MCF 10A (cell line): ENCODE measurements around the gene SSTR5. TPM values are rescaled to one million over a fixed set of nuclear protein-coding genes. Genes with fewer than 3 reads are reported as not detected.

Experiments
- BruUV-seq: library from RNA; stranded (reverse); fragments of 400-500 nt; replicated peaks from 2 replicates; lab custom pipeline; 2021; lab: Mats Ljungman, UMichigan
- CTCF ChIA-PET: fragments of 300-600 bp; sonication (Branson Sonifier 250); formaldehyde crosslinking; extraction: SDS; loops from one replicate; lab custom pipeline; 2021; ENCODE audit warnings: antibody characterized with exemption, inconsistent platforms; lab: Yijun Ruan, JAX
- POLR2A ChIA-PET: fragments of 300-600, 350-650 bp; sonication (Branson Sonifier 250); formaldehyde crosslinking; extraction: SDS; loops from one replicate; lab custom pipeline; 2020; ENCODE audit warnings: antibody characterized with exemption, inconsistent platforms; lab: Yijun Ruan, JAX
- DNase-seq: peaks from one replicate; pipeline ENCODE4 v3.0.0-alpha.2; 2018; ENCODE audit not compliant: unreplicated experiment
- H3K27ac Mint-ChIP-seq: one replicate; pipeline ENCODE4 v1.8.0; 2022; ENCODE audit warnings: mild to moderate bottlenecking, low read depth, mixed read lengths; ENCODE audit not compliant: unreplicated experiment
- H3K27me3 Mint-ChIP-seq: one replicate; pipeline ENCODE4 v1.8.0; 2022; ENCODE audit warnings: mixed read lengths; ENCODE audit not compliant: insufficient read depth, unreplicated experiment
- H3K36me3 Mint-ChIP-seq: one replicate; pipeline ENCODE4 v1.8.0; 2022; ENCODE audit warnings: mild to moderate bottlenecking, moderate library complexity, mixed read lengths; ENCODE audit not compliant: insufficient read depth, unreplicated experiment
- H3K4me1 Mint-ChIP-seq: one replicate; pipeline ENCODE4 v1.8.0; 2022; ENCODE audit warnings: mixed read lengths; ENCODE audit not compliant: insufficient read depth, unreplicated experiment
- H3K4me3 Mint-ChIP-seq: one replicate; pipeline ENCODE4 v1.8.0; 2022; ENCODE audit warnings: mild to moderate bottlenecking, moderate library complexity, mixed read lengths; ENCODE audit not compliant: unreplicated experiment
- H3K9me3 Mint-ChIP-seq: one replicate; pipeline ENCODE4 v1.8.0; 2022; ENCODE audit warnings: mixed read lengths; ENCODE audit not compliant: unreplicated experiment
- intact Hi-C: fragments of 100-400 bp; cut with micrococcal nuclease; formaldehyde crosslinking; loops from 2 replicates; pipeline ENCODE4 v1.14.1; 2022
- total RNA-seq: library from RNA; stranded (reverse); gene quantifications from 2 replicates; pipeline ENCODE4 v1.2.3, GENCODE V29; 2022
- TF ChIP-seq, protein P1 (sequence below): fragments of 200-600 bp; IDR thresholded peaks from one replicate; pipeline ENCODE4 v1.8.0; 2022; ENCODE audit warnings: antibody characterized with exemption, mild to moderate bottlenecking; ENCODE audit not compliant: unreplicated experiment

Gene SSTR5
- total RNA-seq, 1 experiment from 2014 or later = not detected

DNA sequence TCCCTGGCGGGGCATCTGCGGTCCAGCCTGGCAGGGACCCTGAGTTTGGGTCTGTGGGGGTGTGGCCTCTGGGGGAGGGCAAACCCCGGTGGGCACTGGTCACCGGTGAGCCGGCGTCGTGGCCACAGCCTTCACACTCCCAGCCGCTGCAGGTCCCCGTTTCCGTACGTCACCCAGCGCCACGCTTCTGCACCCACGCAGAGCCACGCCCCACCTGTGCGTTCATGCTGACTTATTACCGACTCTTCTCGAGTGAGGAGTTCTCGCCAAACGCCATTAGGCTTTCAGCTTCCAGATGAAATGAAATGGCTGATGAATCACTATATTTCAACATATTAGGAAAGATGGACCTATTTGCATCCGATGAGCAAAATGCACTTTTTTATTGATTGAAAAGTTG is 8.8 kb upstream of the SSTR5 start:
- DNase-seq = no peak
- H3K4me3 Mint-ChIP-seq = no peak overlapping the region
- peaks cover 50% of the 10 kb centered on the region for H3K27me3 Mint-ChIP-seq
- intact Hi-C loops = no loop called here
- no peak overlapping the region for H3K27ac Mint-ChIP-seq
- BruUV-seq = no TSS peak
- no peaks in the 10 kb centered on the region for H3K4me1 Mint-ChIP-seq
- H3K36me3 Mint-ChIP-seq = peaks cover 6% of the 10 kb centered on the region
- CTCF ChIA-PET = interaction anchor here (0.6 kb wide), 1 partner anchor 322 kb away, joined by 3 read pairs; no protein-coding TSS in a partner anchor
- H3K9me3 Mint-ChIP-seq = no peaks in the 10 kb centered on the region
- TF ChIP-seq, protein P1, sequence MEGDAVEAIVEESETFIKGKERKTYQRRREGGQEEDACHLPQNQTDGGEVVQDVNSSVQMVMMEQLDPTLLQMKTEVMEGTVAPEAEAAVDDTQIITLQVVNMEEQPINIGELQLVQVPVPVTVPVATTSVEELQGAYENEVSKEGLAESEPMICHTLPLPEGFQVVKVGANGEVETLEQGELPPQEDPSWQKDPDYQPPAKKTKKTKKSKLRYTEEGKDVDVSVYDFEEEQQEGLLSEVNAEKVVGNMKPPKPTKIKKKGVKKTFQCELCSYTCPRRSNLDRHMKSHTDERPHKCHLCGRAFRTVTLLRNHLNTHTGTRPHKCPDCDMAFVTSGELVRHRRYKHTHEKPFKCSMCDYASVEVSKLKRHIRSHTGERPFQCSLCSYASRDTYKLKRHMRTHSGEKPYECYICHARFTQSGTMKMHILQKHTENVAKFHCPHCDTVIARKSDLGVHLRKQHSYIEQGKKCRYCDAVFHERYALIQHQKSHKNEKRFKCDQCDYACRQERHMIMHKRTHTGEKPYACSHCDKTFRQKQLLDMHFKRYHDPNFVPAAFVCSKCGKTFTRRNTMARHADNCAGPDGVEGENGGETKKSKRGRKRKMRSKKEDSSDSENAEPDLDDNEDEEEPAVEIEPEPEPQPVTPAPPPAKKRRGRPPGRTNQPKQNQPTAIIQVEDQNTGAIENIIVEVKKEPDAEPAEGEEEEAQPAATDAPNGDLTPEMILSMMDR = no peak
- POLR2A ChIA-PET = no interaction called here

DNA sequence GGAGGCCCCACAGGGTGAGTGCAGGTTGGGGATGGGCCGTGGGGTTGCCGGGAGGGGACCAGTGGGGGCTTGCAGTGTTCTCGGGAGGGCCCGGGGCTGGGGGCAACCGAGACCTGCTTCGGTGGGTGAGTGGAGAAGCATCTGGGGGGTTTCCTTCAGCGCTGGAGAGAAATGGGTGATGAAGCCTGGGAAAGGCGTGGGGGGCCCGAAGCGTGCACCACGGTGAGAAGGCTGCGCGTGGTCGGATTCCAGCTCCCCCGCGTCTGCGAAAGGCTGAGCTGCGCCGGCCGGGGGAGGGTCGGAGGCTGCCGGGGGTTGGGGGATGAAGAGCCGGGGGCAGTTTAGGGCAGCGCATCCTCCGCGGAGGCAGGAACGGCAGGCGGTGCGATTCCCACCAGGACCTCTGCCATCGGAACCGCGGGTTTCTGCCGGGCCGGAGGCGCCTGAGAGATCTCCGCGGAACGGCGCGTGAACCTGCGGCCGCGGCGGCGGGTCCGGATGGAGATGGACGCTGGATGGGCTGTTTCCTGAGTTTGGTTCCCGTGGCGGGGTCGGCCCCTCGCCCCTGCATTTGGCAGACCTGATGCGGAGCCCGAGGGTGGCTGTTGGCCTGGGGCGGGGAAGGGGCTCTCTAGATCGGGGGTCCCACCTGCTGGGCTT is 6.9 kb upstream of the SSTR5 start:
- POLR2A ChIA-PET = no interaction called here
- Mint-ChIP-seq H3K27me3 (peaks cover 51% of the 10 kb centered on the region), H3K36me3 (peaks cover 6% of the 10 kb centered on the region), H3K4me1 (no peaks in the 10 kb centered on the region), H3K4me3 (no peak overlapping the region), H3K27ac (no peak overlapping the region), H3K9me3 (no peaks in the 10 kb centered on the region)
- CTCF ChIA-PET = interaction anchor here (0.5 kb wide), 1 partner anchor 351 kb away, joined by 4 read pairs; no protein-coding TSS in a partner anchor
- DNase-seq = no peak
- BruUV-seq = no TSS peak
- TF ChIP-seq, protein P1 = no peak
- intact Hi-C loops = no loop called here

DNA sequence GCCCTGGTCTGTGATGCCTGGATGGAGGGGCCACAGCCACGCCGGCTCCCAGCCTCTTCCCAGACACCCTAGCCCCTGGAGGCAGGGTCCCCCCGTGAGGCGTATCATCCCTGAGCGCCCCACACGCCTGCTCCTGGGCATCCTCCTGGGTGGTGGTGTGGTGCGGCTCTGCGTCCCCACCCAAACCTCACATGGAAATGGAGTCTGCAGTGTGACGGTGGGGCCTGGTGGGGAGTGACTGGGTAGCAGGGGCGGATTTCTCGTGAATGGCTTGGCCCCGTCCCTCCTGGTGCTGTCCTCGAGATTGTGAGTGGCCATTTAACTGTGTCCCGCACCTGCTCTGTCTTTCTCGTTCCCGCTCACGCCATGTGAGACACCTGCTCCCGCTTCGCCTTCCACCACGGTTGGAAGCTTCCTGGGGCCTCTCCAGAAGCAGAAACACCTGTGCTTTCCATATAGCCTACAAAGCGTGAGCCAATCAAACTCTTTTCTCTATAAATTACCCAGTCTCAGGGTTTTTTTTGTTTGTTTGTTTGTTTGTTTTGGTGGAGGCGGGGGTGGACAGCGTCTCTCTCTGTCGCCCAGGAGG is 5.9 kb upstream of the SSTR5 start:
- no TSS peak for BruUV-seq
- no peaks in the 10 kb centered on the region for H3K9me3 Mint-ChIP-seq
- ChIA-PET POLR2A (no interaction called here), CTCF (no interaction called here)
- no peak overlapping the region for H3K27ac Mint-ChIP-seq
- H3K4me3 Mint-ChIP-seq = no peak overlapping the region
- no peaks in the 10 kb centered on the region for H3K4me1 Mint-ChIP-seq
- H3K27me3 Mint-ChIP-seq = peaks cover 51% of the 10 kb centered on the region
- H3K36me3 Mint-ChIP-seq = peaks cover 6% of the 10 kb centered on the region
- TF ChIP-seq, protein P1 = no peak
- intact Hi-C loops = no loop called here
- no peak for DNase-seq

DNA sequence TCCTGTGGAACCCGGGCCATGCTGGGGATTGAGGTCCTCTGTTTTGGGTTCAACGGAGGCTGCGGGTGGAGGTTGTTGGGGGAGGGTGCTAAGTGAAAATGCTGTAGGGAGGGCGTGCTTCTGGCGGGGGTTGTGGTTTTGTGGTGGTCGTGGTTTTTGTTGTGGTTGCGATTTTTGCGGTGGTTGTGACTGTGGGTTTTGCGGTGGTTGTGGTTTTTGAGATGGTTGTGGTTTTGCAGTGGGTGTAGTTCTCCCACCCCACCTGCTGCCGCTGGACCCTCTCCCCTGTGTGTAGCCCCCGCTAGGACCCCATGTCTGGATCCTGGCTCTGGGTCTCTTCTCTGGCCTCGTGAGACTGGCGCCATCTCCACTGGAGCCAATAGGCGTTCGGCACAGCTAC is 4.9 kb upstream of the SSTR5 start:
- Mint-ChIP-seq H3K36me3 (peaks cover 6% of the 10 kb centered on the region), H3K9me3 (no peaks in the 10 kb centered on the region), H3K27me3 (peaks cover 51% of the 10 kb centered on the region), H3K4me3 (no peak overlapping the region), H3K4me1 (no peaks in the 10 kb centered on the region), H3K27ac (no peak overlapping the region)
- TF ChIP-seq, protein P1 = no peak
- CTCF ChIA-PET = no interaction called here
- BruUV-seq = no TSS peak
- DNase-seq = no peak
- POLR2A ChIA-PET = no interaction called here
- intact Hi-C loops = no loop called here
